NT2/D1 (cell line): ENCODE data around the gene LRBA.
"Not testable (repeated sequence)": the region's sequence is repeated elsewhere in the genome, so short reads cannot be mapped to it uniquely, and the experiment has no call there.

Experiments used
- DNase-seq: peaks from one replicate; pipeline ENCODE4 v3.0.0-alpha.2; 2011; ENCODE audit warnings: low read depth, low spot score
- H3K27me3 ChIP-seq: 2 replicates; pipeline ENCODE4 v1.6.0; 2011; ENCODE audit warnings: mild to moderate bottlenecking; ENCODE audit not compliant: insufficient read length, insufficient read depth
- H3K36me3 ChIP-seq: 2 replicates; pipeline ENCODE4 v1.6.1; 2011; ENCODE audit warnings: mild to moderate bottlenecking, low read length, mixed read lengths; ENCODE audit not compliant: insufficient read depth, insufficient read length
- H3K4me1 ChIP-seq: 2 replicates; pipeline ENCODE4 v1.5.1; 2011; ENCODE audit not compliant: insufficient read depth, insufficient read length
- H3K4me3 ChIP-seq: 2 replicates; pipeline ENCODE4 v1.5.1; 2011; ENCODE audit warnings: low read depth; ENCODE audit not compliant: insufficient read length
- H3K9ac ChIP-seq: 2 replicates; pipeline ENCODE4 v1.6.0; 2011; ENCODE audit warnings: low read depth; ENCODE audit not compliant: insufficient read length
- H3K9me3 ChIP-seq: 2 replicates; pipeline ENCODE4 v1.5.1; 2011; ENCODE audit warnings: mild to moderate bottlenecking, low read length; ENCODE audit not compliant: insufficient read depth
- SUZ12 ChIP-seq: IDR thresholded peaks from 2 replicates; pipeline ENCODE4 v1.6.1; 2011; ENCODE audit not compliant: insufficient read length, insufficient read depth; ENCODE audit errors: extremely low read depth
- YY1 ChIP-seq: IDR thresholded peaks from 2 replicates; pipeline ENCODE4 v1.6.1; 2011; ENCODE audit not compliant: insufficient read length, insufficient read depth
- ZNF274 ChIP-seq: IDR thresholded peaks from 2 replicates; pipeline ENCODE4 v1.6.1; 2011; ENCODE audit warnings: mild to moderate bottlenecking, low read depth, low read length

The LRBA gene

DNA sequence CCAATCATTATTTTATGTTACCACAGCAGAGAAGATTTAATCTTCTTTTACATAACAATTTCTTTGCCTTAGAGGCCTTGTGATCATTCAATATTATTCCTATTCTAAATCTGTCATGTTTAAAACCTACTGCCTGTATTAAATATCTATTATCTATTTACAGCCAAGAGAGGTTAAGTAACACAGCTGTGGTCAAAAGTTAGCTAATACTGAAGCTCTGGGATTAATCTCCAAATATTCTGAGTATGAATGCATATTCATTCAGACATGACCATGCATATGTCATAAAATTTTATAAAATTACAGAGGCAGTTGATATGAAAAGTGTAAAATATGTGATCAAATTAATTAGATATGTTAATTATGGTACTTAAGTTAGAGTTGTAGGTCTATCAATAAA, 621.0 kb downstream of the LRBA start:
- H3K9ac ChIP-seq: no peak overlapping the region
- TF ChIP-seq ZNF274: no peak
- no peak for TF ChIP-seq YY1
- TF ChIP-seq SUZ12: no peak
- H3K4me1 ChIP-seq: no peaks in the 10 kb centered on the region
- no peaks in the 10 kb centered on the region for H3K9me3 ChIP-seq
- DNase-seq: no peak
- H3K36me3 ChIP-seq: no peaks in the 10 kb centered on the region
- no peaks in the 10 kb centered on the region for H3K27me3 ChIP-seq
- no peak overlapping the region for H3K4me3 ChIP-seq

DNA sequence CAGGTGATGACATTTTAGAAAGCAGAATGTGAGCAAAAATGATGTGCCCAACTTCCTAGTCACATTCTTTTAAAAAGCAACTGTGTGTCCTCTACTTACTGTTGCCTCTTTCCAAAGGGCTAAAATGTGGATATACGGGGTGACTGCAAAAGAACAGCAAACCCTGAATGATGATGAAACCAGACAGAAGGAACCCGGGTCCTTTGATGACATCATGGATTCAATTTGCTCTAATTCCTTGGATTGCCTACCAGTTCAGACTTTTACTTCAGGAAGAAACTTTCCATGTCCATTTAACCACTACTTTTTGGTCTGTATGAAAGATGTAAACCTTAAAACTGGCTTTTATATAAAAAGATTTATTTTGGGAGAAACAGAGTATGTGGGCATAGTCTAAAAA, 624.0 kb downstream of the LRBA start:
- no peaks in the 10 kb centered on the region for H3K27me3 ChIP-seq
- TF ChIP-seq SUZ12 (no peak), YY1 (no peak), ZNF274 (no peak)
- H3K4me1 ChIP-seq: no peaks in the 10 kb centered on the region

DNA sequence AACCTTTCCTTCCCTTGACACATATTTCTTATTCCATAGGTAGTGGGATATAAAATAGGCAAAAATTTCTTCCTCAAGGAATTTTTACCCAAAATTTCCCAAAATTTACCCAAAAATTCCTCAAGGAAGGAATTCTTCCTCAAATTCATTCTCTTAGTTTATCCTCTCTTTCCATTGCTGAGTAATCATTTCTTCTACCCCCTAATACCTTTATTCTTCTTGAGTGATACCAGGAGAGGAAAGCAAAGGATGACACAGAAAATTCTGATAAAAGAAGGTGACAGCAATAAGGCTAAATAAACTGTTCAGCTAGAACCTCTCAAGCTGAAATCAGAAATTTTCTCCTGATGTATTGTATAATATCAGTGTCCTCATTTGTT, 624.6 kb downstream of the LRBA start:
- no peaks in the 10 kb centered on the region for H3K4me1 ChIP-seq
- H3K9ac ChIP-seq: no peak overlapping the region
- H3K9me3 ChIP-seq: no peaks in the 10 kb centered on the region
- H3K27me3 ChIP-seq: no peaks in the 10 kb centered on the region
- H3K4me3 ChIP-seq: no peak overlapping the region
- no peak for TF ChIP-seq ZNF274
- TF ChIP-seq SUZ12: no peak
- TF ChIP-seq YY1: no peak
- DNase-seq: no peak
- H3K36me3 ChIP-seq: no peaks in the 10 kb centered on the region

More for the DNA sequence above, 624.0 kb downstream of the LRBA start:
- Histone ChIP-seq H3K9me3 (no peaks in the 10 kb centered on the region), H3K36me3 (no peaks in the 10 kb centered on the region), H3K4me3 (no peak overlapping the region), H3K9ac (no peak overlapping the region)
- no peak for DNase-seq

- Histone ChIP-seq H3K36me3 (no peaks in the 10 kb centered on the region), H3K4me1 (no peaks in the 10 kb centered on the region), H3K4me3 (no peak overlapping the region), H3K9me3 (no peaks in the 10 kb centered on the region), H3K27me3 (no peaks in the 10 kb centered on the region), H3K9ac (no peak overlapping the region)
- DNase-seq: no peak
- no peak for TF ChIP-seq YY1
- no peak for TF ChIP-seq ZNF274
- TF ChIP-seq SUZ12: no peak
Observed at GRCh38 chr4:150389896-150390530, 625.1 kb downstream of the LRBA start.

GRCh38 chr4:150387981-150388380, 627.1 kb downstream of the LRBA start:
- TF ChIP-seq SUZ12 (no peak), ZNF274 (no peak), YY1 (no peak)
- H3K4me1 ChIP-seq: no peaks in the 10 kb centered on the region
- H3K9me3 ChIP-seq: no peaks in the 10 kb centered on the region
- DNase-seq: no peak
- H3K36me3 ChIP-seq: no peaks in the 10 kb centered on the region
- no peak overlapping the region for H3K4me3 ChIP-seq
- H3K9ac ChIP-seq: no peak overlapping the region
- no peaks in the 10 kb centered on the region for H3K27me3 ChIP-seq

DNA sequence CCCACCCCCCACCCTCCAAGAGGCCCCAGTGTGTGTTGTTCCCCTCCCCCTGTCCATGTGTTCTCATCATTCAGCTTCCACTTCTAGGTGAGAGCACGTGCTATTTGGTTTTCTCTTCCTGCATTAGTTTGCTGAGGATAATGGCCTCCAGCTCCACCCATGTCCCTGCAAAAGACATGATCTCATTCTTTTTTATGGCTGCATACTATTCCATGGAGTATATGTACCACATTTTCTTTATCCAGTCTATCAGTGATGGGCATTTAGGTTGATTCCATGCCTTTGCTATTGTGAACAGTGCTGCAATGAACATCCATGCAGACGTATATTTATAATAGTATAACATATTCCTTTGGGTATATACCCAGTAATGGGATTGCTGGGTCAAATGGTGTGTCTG, 628.7 kb downstream of the LRBA start:
- H3K36me3 ChIP-seq, H3K4me1 ChIP-seq, DNase-seq, H3K4me3 ChIP-seq, H3K9ac ChIP-seq, H3K27me3 ChIP-seq, H3K9me3 ChIP-seq: not testable (repeated sequence)

- H3K4me3 ChIP-seq: no peak overlapping the region
- H3K27me3 ChIP-seq: no peaks in the 10 kb centered on the region
- TF ChIP-seq YY1 (no peak), ZNF274 (no peak), SUZ12 (no peak)
- H3K4me1 ChIP-seq: no peaks in the 10 kb centered on the region
- no peak for DNase-seq
- no peak overlapping the region for H3K9ac ChIP-seq
- no peaks in the 10 kb centered on the region for H3K36me3 ChIP-seq
- H3K9me3 ChIP-seq: no peaks in the 10 kb centered on the region
Observed at GRCh38 chr4:150385606-150386005, 629.5 kb downstream of the LRBA start.

GRCh38 chr4:150384249-150384648, 630.8 kb downstream of the LRBA start:
- DNase-seq: no peak
- Histone ChIP-seq H3K9ac (no peak overlapping the region), H3K27me3 (no peaks in the 10 kb centered on the region), H3K36me3 (no peaks in the 10 kb centered on the region), H3K4me1 (no peaks in the 10 kb centered on the region), H3K9me3 (no peaks in the 10 kb centered on the region), H3K4me3 (no peak overlapping the region)
- TF ChIP-seq ZNF274 (no peak), SUZ12 (no peak), YY1 (no peak)
